ENCODE data around the gene ANKRD39.

GRCh38 chr2:96832754-96833507, 24.9 kb downstream of the ANKRD39 start:
- peak; percentile 88 for TF ChIP-seq TEAD4 (IDR thresholded peaks at IDR 0.05)
- peak; percentile 48; the same call in 1 of the 2 replicates for TF ChIP-seq MAX (IDR thresholded peaks at IDR 0.05)
- TF ChIP-seq RAD21 (IDR thresholded peaks at IDR 0.05; ENCODE audit: low read depth): peak; percentile 13; the same call in 1 of the 2 replicates
- no peak for TF ChIP-seq EGR1 (IDR thresholded peaks at IDR 0.05)
- TF ChIP-seq ZBTB7A (IDR thresholded peaks at IDR 0.05; ENCODE audit: low read depth): no peak
- TF ChIP-seq CEBPB (IDR thresholded peaks at IDR 0.05): no peak
- 0 out of 2 replicates have a peak, but pooled peaks have one; percentile 34 for TF ChIP-seq TCF12 (IDR thresholded peaks at IDR 0.05; ENCODE audit: low read depth)
- TF ChIP-seq REST (IDR thresholded peaks at IDR 0.05; ENCODE audit: low read depth): no peak
